ENCODE measurements around the gene BBX. TPM values are rescaled to one million over a fixed set of nuclear protein-coding genes. Genes with fewer than 3 reads are reported as not detected.
"Not testable (repeated sequence)": the region's sequence is repeated elsewhere in the genome, so short reads cannot be mapped to it uniquely, and the experiment has no call there.

BBX gene
- total RNA-seq, 1 donor from 2014 or later, result 53.5 TPM

DNA sequence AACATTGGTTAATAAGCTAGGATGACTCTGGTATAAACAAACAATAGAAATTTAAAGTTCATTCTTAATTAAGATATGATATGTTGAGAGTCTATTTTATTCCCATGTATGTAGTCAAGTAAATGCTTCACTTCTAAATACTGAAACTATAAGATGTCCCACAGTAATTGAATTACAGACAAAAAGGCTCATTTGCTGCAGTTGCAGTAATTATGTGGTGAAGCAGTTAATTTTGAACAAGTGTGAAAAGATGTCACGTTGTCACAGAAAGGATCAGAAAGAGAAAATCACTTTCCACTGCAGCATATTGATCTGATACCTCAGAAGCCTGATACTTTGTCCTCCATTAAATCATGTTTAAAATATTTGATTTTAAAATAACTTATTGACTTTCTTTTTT lies 159.8 kb downstream of the BBX start:
- DNase-seq (ENCODE audit: low read depth, low spot score), result no peak

DNA sequence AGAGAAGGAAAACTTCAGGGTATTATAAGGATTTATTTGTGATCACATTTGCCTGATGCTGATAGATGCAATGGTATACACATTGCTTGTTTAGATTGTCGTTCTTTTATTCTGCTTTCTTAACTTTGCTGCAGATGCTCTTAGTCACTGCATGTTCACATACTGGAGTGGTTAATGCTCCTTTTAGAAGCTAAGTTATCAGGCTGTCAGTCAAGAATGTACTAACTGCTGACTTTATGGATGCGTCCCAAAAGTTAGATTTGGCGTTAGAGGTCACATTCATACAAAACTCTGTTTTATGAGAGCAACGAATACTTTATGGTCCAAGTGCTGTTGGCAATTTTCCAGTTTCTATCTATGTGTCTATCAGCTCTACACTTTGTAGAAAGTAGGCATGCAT lies 160.7 kb downstream of the BBX start:
- DNase-seq (ENCODE audit: low read depth, low spot score), result no peak

DNA sequence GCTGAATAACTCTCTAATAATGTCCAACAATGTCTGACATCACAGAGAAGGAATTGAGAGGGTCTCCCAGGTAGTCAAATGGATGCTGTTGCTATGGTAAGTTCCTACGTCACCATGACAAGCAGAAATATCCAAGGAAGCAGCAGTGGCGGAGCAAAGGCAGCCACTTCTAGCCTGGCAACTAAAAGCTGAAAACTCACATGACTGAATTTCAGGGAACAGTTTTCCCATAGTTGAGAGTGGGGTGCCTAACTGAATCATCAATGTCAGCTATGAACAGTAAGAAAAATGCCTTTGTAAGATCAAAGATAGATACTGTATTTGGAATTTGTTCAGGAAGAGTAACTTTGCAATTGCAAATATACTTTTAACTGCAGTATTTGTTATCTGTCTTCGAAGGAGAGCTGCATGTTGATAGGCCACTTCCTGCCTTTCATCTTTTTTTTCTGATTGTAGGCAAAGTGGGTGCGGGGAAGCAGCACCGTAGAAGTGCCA lies 161.7 kb downstream of the BBX start:
- no peak for DNase-seq (ENCODE audit: low read depth, low spot score)

DNA sequence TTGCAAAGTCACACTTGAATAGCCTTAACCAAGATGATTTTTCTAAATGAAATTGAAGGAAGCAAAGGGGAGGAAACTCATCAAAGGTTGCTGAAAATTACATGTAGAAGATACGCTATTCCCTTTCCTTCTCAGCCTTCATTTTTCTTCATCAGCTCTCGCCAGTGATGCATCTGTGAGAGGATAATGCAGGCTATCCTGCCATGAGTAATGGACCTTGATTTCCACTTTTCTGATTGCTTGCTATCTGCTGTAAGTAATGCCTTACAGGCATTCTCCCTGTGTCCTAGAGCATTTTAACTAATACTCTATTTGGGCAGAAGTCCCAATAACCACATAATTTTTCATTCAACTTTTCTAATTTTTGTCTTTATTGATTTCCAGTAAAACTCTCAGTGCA lies 162.6 kb downstream of the BBX start:
- no peak for DNase-seq (ENCODE audit: low read depth, low spot score)

DNA sequence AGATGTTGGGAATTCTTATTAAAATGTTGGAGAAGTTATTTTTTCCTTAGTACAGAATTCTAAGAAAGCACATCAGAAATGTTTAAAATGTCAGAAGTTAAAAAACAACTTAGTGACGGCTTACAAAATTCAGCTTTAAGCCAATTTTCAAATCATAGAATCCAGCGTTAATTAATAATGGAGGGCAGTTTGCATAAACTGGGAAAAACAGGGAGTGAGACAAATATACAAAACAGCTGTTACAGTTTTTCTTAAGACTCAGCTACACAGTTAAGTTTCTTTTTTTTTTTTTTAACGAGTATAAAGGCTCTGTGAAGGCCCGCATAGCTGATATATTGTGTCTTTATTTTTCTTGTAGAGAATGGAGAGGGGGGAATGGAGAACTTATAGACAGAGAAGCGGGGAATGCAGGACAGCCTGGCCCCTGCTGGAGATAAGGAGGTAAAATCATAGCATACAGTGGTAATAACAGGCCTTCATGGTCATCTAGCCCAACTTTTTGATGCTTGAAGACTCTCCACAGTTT lies 164.4 kb downstream of the BBX start:
- DNase-seq (ENCODE audit: low read depth, low spot score), result no peak

DNA sequence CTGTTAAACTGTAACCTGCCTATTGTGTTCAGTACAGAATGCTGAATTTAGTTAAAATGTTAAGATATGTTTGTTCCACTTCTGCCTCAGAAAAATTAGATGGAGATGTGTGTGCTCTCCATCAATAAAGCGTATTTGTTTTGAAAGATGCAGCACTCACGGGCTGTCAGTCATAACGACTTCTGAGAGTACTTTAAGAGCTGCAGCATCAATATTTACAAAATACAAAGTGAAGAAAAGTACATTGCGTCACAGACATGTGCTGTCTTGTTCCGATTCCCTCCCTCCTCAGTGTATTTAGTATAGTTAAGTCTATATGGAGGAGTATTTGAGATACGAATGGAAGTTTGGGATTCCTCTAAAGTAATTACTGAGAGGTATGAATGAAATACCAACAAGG lies 166.6 kb downstream of the BBX start:
- DNase-seq (ENCODE audit: low read depth, low spot score), result no peak

DNA sequence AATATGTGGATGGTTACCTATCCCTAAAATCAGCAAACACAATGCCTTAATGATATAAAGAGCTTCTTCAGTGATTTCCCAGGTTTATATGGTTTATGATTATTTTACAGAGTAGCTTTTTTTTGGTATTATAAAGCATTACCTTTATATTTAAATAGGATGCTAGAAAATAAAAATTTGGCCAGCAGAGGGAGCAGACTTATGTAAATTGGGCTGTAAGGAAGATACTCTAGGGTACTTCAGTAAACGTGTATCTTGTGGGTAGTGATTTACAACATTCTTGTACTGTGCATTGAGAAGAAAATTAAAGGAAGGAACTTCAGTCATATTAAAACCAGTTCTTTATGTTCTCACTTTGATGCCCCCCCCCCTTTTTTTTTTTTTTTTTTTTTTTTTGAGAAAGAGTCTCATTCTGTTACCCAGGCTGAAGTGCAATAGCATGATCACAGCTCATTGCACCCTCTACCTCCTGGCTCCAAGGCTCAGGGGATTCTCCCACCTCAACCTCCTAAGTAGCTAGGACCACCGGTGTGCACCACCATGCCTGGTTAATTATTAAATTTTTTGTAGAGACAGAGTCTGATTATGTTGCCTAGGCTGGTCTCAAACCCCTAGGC lies 167.9 kb downstream of the BBX start:
- DNase-seq (ENCODE audit: low read depth, low spot score), result peak; percentile 27

DNA sequence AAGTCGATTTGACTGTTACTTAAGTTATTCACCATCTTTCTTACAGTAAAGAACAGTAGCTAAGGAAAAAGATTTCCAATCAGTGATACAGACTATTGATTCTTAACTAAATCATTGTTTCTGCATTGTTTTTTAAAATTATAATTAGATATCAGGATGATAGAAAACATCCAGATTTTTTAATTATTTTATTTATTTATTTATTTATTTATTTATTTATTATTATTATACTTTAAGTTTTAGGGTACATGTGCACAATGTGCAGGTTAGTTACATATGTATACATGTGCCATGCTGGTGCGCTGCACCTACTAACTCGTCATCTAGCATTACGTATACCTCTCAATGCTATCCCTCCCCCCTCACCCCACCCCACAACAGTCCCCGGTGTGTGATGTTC lies 169.2 kb downstream of the BBX start:
- DNase-seq (ENCODE audit: low read depth, low spot score), result not testable (repeated sequence)

DNA sequence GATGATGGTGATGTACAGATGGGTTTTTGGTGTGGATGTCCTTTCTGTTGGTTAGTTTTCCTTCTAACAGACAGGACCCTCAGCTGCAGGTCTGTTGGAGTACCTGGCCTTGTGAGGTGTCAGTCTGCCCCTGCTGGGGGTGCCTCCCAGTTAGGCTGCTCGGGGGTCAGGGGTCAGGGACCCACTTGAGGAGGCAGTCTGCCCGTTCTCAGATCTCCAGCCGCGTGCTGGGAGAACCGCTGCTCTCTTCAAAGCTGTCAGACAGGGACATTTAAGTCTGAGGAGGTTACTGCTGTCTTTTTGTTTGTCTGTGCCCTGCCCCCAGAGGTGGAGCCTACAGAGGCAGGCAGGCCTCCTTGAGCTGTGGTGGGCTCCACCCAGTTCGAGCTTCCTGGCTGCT lies 174.6 kb downstream of the BBX start:
- not testable (repeated sequence) for DNase-seq (ENCODE audit: low read depth, low spot score)

DNA sequence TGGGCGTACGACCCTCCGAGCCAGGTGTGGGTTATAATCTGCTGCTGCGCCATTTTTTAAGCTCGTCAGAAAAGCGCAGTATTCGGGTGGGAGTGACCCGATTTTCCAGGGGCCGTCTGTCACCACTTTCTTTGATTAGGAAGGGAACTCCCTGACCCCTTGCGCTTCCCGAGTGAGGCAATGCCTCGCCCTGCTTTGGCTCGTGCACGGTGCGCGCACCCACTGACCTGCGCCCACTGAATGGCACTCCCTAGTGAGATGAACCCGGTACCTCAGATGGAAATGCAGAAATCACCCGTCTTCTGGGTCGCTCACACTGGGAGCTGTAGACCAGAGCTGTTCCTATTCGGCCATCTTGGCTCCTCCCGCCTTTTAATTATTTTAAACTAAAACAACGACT lies 175.1 kb downstream of the BBX start:
- DNase-seq (ENCODE audit: low read depth, low spot score), result not testable (repeated sequence)

DNA sequence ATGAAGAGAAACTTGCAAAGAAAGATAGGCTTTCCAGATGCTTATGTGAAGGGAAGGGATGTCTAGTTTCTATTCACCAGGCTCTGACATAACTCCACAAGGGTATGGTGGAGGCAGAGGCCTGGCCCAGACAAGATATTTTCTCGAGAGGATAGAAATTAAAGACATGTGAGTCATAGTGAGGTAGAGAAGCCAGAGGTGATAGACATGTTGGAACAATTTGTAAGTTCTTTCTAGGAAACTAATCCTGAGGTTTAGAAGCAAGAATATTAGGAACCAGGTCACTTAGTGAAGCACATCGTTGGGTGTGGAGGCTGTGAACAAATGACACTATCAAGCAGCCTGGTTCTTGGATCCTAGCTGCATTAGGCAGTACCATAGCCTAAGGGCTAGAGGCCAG lies 176.9 kb downstream of the BBX start:
- DNase-seq (ENCODE audit: low read depth, low spot score), result no peak

DNA sequence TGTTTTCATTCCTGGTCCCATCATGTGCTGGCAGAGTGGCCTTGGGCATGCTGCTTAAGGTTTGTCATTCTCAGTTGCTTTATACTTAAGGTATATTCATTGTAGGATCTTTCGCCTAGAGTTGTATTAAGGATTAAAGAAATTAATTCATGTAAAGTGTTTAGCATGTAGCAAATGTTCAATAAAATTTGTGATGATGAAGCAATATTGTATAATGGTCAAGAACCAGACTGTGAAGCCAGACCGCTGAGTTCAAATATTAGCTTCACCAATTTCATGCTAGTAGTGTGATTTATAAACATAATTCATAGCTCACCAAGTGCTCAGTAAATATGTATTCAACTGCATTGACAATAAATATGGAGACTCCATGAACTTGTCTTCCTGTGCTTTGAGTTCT lies 178.5 kb downstream of the BBX start:
- no peak for DNase-seq (ENCODE audit: low read depth, low spot score)

DNA sequence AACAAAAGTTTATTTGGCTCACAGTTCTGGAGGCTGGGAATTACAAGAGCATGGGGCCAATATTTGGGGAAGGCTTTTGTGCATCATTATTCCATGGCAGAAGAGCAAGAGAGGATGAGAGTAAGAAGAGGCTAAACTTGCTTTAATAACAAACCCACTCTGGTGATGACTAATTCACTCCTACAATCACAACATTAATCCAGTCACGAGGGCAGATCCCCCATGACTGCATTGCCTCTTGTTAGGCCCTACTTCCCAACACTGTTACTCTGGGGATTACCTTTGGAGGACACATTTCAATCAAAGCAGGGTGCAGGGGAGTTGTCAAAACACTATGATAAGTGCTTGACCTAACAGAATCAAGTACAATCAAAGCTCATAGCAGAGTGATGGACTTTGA lies 181.7 kb downstream of the BBX start:
- no peak for DNase-seq (ENCODE audit: low read depth, low spot score)

DNA sequence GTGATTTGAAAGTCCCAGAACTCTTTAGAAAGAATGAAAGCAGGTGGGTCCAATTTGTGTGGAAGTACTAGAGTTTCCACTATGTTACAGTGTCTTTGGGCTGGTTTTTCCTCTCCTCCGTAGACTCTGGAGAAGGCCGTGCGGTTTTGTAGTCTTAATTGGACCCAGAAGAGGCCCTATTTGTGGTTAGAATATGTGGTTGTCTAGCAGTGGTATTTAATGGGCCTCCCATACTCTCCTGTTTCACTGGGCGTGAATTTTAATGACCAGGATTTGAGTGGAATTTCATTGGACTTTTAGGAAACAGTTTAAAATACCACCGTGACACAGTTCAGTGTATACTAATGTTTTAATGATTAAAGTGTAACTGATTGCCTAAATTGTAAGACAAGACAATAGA lies 182.3 kb downstream of the BBX start:
- DNase-seq (ENCODE audit: low read depth, low spot score), result no peak

DNA sequence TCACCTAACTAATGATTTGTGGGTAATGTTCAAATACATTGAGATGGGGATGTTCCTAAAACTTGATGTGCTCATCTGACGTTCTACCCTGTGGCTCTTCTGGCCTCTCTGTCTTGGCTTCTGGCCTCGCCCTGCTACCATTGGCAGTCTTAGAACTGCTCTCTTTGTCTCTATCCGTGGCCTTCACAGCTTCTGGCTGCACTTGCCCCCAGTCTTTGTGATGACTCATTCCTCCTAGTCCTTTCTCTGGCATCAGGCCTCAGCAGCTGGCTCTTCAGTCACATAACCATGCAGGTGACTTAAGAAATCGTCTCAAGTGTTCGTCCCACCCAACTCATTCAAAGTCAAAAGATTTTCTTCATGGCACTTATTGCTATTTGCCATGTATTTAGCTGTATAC lies 188.1 kb downstream of the BBX start:
- peak; percentile 30 for DNase-seq (ENCODE audit: low read depth, low spot score)

DNA sequence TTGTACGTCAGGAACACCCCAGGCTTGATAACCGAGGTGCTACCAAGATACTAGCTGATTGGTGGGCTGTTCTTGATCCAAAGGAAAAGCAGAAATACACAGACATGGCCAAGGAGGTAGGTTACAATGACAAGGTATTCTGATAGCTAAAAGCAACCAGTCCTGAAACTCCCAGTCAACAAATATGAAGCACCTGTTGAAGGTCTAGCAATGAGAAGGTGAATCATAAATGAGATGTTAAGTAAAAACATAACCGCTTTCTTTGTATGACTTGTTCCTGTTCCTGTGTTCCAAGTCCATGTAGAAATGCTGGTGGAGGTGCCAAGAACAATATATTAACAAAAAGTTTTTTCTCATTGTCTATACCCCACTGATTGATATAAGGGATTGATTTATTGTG lies 194.0 kb downstream of the BBX start:
- DNase-seq (ENCODE audit: low read depth, low spot score), result no peak

DNA sequence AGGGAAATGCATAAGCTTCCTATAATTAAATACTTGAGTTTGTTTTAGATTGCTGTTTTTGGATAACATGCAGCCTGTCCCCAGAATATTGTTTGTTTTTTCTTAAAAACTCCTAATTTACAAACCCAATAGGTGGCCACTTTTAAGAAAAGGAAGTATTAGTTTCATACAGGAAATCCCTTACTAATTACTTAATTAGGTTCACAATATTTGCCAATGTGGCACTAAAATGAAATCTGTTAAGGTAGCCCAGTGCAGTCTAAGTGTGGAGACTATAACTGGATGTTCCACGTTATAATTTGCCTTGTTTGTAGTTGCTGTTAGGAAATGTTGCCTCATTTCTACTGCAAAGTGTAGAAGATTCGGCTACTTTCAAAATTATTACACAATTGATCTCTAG lies 195.8 kb downstream of the BBX start:
- DNase-seq (ENCODE audit: low read depth, low spot score), result no peak

DNA sequence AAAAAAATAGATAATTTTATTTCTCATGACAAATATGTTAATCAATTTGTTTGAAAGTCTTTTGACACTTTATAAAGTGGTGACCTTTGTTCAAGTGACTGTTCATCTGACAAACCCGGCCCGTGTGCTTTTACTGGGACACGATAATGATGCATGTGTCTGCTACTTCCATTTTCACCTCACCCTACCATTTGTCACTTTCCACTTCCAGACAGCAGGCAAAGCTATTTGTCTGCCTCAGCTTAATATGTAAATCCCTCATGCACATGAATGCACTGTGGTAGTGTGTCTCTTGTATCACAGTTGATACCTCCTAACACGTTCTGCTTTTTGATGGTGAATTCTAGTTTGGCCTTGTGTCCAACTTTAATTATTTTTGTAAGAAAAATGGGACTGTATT lies 204.3 kb downstream of the BBX start:
- DNase-seq (ENCODE audit: low read depth, low spot score), result no peak

DNA sequence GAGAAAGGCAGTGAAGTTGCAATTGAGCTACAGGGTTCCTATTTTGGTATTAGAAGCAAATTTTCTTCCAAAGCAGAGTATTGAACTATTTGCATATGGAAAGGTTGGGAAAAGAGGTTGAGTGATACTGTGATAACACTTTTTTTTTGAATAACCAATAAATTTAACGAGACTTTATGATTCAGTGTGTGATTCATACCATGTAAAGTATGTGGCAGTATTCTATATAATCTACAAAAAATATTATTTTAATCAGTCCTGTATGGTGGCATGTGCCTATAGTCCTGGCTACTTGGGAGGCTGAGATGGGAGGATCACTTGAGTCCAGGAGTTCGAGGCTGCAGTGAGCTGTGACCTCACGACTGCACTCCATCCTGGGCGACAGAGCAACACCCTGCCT lies 206.9 kb downstream of the BBX start:
- DNase-seq (ENCODE audit: low read depth, low spot score), result no peak

DNA sequence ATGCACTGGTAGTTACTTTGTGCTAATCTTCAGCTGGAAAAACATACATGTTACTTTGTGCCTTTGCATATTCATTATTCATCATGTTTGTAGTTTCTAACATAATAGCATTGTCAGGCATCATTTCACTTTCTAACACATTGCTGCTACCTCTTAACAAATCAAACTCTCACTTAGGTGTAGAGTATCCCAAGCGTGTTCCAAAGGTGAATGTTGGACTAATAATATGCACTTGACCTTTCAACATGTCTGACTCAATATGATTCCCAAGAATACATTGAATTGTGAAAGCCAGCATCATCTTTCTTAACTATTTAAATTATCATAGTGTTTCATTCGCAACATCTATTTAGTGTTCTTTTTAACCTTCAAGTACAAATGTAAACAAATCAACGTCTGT lies 211.6 kb downstream of the BBX start:
- no peak for DNase-seq (ENCODE audit: low read depth, low spot score)

DNA sequence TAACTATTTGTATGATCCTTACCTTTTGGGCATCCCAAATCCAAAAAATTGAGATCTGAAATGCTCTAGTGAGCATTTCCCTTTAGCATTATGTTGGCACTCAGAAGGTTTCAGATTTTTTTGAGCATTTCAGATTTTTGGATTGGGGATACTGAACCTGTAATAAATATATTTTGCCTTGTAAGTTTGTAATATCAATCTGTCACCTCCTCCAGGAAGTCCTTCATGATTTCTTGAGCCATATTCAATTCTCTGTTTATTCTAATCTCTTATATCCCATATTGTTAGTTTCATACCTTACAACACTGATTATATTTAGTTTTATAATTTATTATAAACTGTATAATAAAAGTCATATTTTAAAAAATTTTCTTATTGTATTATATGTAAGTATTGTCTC lies 215.2 kb downstream of the BBX start:
- no peak for DNase-seq (ENCODE audit: low read depth, low spot score)

DNA sequence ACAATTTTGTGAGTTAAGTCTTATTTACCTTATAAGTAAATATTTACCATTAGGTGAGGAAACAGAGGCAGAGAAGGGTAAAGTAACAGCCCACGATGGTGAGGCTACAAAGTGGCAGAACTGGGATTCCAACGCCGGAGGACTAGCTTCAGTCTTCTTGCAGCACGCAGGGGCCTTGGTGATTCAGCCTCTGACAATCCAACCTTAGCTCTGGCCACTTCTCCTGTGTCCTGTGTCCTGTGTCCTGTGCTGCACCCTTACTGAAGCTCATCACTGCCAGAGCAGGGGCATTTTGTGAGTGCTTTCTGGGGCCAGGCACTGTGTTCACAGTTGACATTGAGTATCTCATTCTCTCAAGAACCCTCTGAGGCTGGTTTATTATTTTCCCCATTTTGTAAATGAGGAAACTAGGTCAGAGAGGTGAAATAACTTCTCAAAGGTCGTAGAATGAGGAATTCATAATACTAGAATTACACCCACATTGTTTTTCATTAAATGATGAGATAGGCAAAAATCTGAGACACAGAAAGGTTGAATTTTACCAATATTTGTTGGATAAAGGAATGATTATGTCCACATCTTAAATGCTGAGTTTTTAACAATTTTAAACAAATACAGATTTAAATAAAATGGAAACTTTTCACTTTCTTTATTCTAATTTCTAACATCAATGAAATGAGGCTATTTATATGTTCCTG lies 215.9 kb downstream of the BBX start:
- no peak for DNase-seq (ENCODE audit: low read depth, low spot score)

DNA sequence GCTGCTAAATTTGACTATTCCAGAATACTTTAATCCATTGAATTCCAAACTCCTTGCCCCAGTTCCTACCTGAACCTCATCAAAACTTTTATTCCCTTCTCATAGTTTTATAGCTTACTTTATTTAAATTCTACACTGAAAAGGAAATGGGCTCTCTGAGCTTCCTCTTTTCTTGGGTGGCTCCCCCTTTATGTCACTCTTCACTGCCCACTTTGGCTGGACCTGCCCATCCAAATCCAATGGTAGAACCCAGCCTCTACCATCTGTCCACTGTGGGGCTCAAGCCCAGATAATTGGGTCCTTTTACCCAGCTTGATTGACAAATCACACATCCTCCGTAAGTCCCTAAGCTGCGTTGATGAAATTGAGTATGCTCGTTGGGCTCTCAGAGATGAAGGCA lies 216.5 kb downstream of the BBX start:
- no peak for DNase-seq (ENCODE audit: low read depth, low spot score)

All from pulmonary artery endothelial cell (primary cell).